Erythroblast (primary cell): Measurements from ENCODE around the gene BCO2.

Experiments
- DNase-seq, 2 experiments: peaks; one replicate each; lab custom pipeline; 2025; lab: John Stamatoyannopoulos, UW
- GATA1 ChIP-seq: IDR thresholded peaks from 2 replicates; pipeline ENCODE4 v1.6.1; 2011; ENCODE audit warnings: low read depth, mild to moderate bottlenecking, control low read depth, low read length, moderate library complexity
- POLR2A ChIP-seq: IDR thresholded peaks from 2 replicates; pipeline ENCODE4 v1.6.1; 2011; ENCODE audit warnings: mild to moderate bottlenecking, low read length

BCO2 gene

DNA sequence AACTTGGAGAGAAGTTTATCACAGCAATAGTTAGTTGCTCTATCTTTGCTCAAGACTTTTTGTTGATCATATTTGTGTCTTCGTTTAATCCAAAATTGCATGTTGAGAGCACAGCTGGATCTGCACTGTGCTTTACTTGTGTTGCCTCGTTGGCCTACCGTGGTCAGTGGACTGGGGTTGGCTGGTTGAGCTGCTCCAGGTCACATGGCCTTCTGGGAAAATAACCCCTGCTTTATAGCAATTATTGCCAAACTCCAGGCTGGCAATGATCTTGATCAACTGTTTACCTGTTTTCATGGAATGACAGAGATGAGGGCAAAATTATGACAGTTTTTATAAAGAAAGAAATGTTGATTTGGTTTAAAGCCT, 91.1 kb downstream of the BCO2 start:
- no peak for TF ChIP-seq GATA1
- DNase-seq = no peak

DNA sequence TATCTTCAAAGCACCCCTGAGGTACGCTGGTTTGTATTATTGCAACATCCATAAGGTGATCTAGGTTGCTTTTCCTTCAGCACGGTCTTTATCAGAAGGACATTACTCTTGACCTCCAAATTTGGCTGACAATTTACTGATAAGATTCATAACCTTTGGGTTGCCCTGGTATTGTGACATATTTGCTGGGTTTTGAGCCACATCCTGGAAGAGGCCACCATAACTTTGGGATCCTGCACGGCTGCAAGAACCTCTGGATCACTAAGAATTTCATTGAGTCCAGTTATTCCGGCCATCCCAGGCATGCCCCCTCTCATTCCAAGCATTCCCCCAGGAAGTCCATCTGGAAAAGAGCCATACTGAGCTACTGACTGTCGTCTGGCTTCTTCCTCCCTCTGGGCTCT, 91.9 kb downstream of the BCO2 start:
- DNase-seq = no peak
- no peak for TF ChIP-seq POLR2A

GRCh38 chr11:112268406-112268805, 93.1 kb downstream of the BCO2 start:
- DNase-seq = no peak
- TF ChIP-seq POLR2A = no peak
- no peak for TF ChIP-seq GATA1
